ENCODE results near the gene FLNB. TPM values are rescaled to one million over a fixed set of nuclear protein-coding genes. Genes with fewer than 3 reads are reported as not detected.

The FLNB gene
- total and polyA plus RNA-seq, 2 of the 8 experiments (the other 6 are each of a cell fraction or from before 2014, with no cell fraction given): 72.3 to 118 TPM

DNA sequence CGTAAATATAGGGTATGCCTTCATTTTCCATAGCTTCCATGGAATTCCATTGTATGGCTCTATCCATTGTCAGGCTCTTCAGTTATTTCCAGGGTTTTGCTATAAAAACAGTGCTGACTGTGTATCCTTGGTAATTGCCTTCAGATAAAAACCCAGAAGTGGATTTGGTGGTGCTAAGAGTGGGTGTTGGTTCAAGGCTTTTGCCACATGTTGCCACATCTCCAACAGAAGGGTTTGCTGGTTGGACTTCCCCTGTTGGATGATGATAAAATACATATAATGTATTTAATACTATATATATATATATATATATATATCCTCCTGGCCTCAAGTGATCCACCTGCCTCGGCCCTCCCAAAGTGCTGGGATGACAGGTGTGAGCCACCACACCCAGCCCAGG is 97.8 kb downstream of the FLNB start:
- H4K91ac ChIP-seq (replicated peaks; ENCODE audit: insufficient read length, low read length): no peak overlapping the region
- no peak overlapping the region for H3K23ac ChIP-seq (ENCODE audit: insufficient read length)
- no peaks in the 10 kb centered on the region for H3K23me2 ChIP-seq (ENCODE audit: low read depth, low read length)
- H3K79me1 ChIP-seq (ENCODE audit: low read depth, low read length): no peaks in the 10 kb centered on the region; the same call in 1 of the 2 replicates
- no peaks in the 10 kb centered on the region for H3K4me1 ChIP-seq (replicated peaks in 1 of 4; ENCODE audit: control insufficient read depth in 3 of 4, insufficient read depth in 4 of 4, low read length in 3 of 4)
- no peak overlapping the region for H2BK20ac ChIP-seq (ENCODE audit: low read length)
- no peak for FAIRE-seq
- no peak overlapping the region for H3K27ac ChIP-seq (ENCODE audit: low read depth, low read length)
- no peak overlapping the region for H2BK12ac ChIP-seq (ENCODE audit: low read depth, low read length)
- H3K14ac ChIP-seq (ENCODE audit: insufficient read length): no peak overlapping the region
- WGBS, 2 experiments (ENCODE audit: extremely low coverage in 1 of 2, insufficient coverage in 1 of 2, insufficient read length in 1 of 2, insufficient replicate concordance in 2 of 2, low coverage in 1 of 2, low lambda C conversion rate in 2 of 2, missing lambda C conversion rate in 1 of 2): 94% methylated on average over 2 of the region's 2 CpGs; no CpG with 5 or more reads in 1 of the 2 experiments
- peaks cover 0 to 2% of the 10 kb centered on the region in 2 experiments for H4K20me1 ChIP-seq (replicated peaks in 1 of 2; ENCODE audit: control insufficient read depth in 1 of 2, insufficient read depth in 2 of 2, low read length in 2 of 2)
- H3K18ac ChIP-seq (ENCODE audit: extremely low read depth, low read length): no peak overlapping the region
- H3K56ac ChIP-seq (replicated peaks; ENCODE audit: insufficient read length, low read depth, low read length): no peak overlapping the region
- no peak overlapping the region for H2AFZ ChIP-seq (ENCODE audit: low read length)
- peaks cover 17 to 76% (median 43%) of the 10 kb centered on the region in 4 experiments for H3K36me3 ChIP-seq (ENCODE audit: control insufficient read depth in 2 of 4, insufficient read depth in 4 of 4, low read length in 3 of 4)
- H2AK5ac ChIP-seq (ENCODE audit: low read depth, low read length): no peak overlapping the region
- no peak overlapping the region for H4K5ac ChIP-seq (ENCODE audit: insufficient read length, low read depth, low read length)
- H3K9me3 ChIP-seq (ENCODE audit: insufficient read depth in 2 of 2, low read depth in 1 of 2, low read length in 1 of 2): no peaks in the 10 kb centered on the region
- H3K4ac ChIP-seq (replicated peaks; ENCODE audit: insufficient read length, low read depth, low read length): no peak overlapping the region
- no peak overlapping the region for H3K9ac ChIP-seq (replicated peaks in 1 of 4; ENCODE audit: extremely low read depth in 1 of 4, low read depth in 3 of 4, low read length in 3 of 4)
- CTCF ChIA-PET (ENCODE audit: partially characterized antibody): interaction anchor here (0.9 to 3.3 kb wide), 3 partner anchors 23 to 98 kb away, joined by 3 to 9 read pairs (median 4); partner anchors contain the start of gene FLNB
- no peak overlapping the region for H3K4me2 ChIP-seq (ENCODE audit: insufficient read depth in 1 of 2, low read depth in 2 of 2, low read length in 2 of 2)
- no peak overlapping the region for H2BK120ac ChIP-seq (replicated peaks; ENCODE audit: low read depth, low read length)
- DNase-seq (ENCODE audit: low read depth in 1 of 2, low spot score in 2 of 2): no peak
- no peak overlapping the region for H3K4me3 ChIP-seq (ENCODE audit: extremely low read depth in 1 of 4, insufficient read depth in 2 of 4, low read depth in 3 of 4, low read length in 4 of 4)
- H3K79me2 ChIP-seq (ENCODE audit: control insufficient read depth in 1 of 2, insufficient read depth in 2 of 2, low read length in 2 of 2): no peaks in the 10 kb centered on the region
- no peak for TF ChIP-seq SIX5 (IDR thresholded peaks at IDR 0.05; ENCODE audit: low read depth, low read length)
- TF ChIP-seq, protein P1, sequence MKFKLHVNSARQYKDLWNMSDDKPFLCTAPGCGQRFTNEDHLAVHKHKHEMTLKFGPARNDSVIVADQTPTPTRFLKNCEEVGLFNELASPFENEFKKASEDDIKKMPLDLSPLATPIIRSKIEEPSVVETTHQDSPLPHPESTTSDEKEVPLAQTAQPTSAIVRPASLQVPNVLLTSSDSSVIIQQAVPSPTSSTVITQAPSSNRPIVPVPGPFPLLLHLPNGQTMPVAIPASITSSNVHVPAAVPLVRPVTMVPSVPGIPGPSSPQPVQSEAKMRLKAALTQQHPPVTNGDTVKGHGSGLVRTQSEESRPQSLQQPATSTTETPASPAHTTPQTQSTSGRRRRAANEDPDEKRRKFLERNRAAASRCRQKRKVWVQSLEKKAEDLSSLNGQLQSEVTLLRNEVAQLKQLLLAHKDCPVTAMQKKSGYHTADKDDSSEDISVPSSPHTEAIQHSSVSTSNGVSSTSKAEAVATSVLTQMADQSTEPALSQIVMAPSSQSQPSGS (IDR thresholded peaks at IDR 0.05; ENCODE audit: low read length): no peak
- H3K27me3 ChIP-seq (replicated peaks in 1 of 4; ENCODE audit: control insufficient read depth in 3 of 4, extremely low read depth in 1 of 4, insufficient read depth in 3 of 4, low read length in 3 of 4): no peaks in the 10 kb centered on the region
- H2BK15ac ChIP-seq (ENCODE audit: low read length): no peak overlapping the region
- no peak overlapping the region for H4K8ac ChIP-seq (ENCODE audit: extremely low read depth, insufficient read depth, low read length)
- POLR2A ChIA-PET (ENCODE audit: partially characterized antibody): no interaction called here
- H2BK5ac ChIP-seq (ENCODE audit: low read depth, low read length): no peak overlapping the region
